Measurements from ENCODE around the gene POLR2F.
"Not testable (repeated sequence)": the region's sequence is repeated elsewhere in the genome, so short reads cannot be mapped to it uniquely, and the experiment has no call there.

Gene POLR2F

DNA sequence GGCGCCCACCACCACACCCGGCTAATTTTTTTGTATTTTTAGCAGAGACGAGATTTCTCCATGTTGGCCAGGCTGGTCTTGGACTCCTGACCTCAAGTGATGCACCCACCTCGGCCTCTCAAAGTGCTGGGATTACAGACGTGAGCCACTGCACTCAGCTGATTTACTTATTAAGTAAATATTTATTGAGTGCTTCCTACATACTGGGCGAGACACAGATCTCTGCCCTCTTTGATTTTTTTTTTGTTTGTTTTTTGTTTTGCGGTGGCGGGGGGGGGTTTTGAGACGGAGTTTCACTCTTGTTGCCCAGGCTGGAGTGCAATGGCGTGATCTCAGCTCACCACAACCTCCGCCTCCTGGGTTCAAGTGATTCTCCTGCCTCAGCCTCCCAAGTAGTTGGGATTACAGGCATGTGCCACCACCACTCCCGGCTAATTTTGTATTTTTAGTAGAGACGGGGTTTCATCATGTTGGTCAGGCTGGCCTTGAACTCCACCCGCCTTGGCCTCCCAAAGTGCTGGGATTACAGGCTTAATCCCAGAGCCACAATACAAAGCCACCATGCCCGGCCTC lies 2.4 kb downstream of the POLR2F start:
- DNase-seq: not testable (repeated sequence)

DNA sequence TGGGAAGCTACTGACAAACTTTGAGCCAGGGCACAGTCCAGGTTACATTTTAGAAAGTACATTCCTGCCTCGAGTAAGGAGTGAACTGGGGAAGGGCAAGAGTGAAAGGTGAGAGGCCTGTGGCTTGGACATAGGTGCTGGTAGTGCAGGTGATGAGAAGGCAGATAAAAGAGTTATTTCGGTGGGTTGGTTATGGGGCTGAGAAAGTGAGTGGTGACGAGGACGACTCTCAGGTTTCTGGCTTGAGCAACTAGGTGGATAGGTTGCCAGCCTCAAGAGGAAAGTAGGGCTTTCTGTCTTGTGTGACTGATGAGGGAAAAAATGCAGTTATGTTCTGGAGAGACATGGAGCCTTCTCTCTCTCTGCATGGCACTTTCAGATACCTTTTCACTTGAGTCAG lies 3.7 kb downstream of the POLR2F start:
- no peak for DNase-seq

- no peak for DNase-seq
Observed at GRCh38 chr22:37959231-37959825, 5.8 kb downstream of the POLR2F start.

GRCh38 chr22:37961062-37961461 lies 7.6 kb downstream of the POLR2F start:
- no peak for DNase-seq

DNA sequence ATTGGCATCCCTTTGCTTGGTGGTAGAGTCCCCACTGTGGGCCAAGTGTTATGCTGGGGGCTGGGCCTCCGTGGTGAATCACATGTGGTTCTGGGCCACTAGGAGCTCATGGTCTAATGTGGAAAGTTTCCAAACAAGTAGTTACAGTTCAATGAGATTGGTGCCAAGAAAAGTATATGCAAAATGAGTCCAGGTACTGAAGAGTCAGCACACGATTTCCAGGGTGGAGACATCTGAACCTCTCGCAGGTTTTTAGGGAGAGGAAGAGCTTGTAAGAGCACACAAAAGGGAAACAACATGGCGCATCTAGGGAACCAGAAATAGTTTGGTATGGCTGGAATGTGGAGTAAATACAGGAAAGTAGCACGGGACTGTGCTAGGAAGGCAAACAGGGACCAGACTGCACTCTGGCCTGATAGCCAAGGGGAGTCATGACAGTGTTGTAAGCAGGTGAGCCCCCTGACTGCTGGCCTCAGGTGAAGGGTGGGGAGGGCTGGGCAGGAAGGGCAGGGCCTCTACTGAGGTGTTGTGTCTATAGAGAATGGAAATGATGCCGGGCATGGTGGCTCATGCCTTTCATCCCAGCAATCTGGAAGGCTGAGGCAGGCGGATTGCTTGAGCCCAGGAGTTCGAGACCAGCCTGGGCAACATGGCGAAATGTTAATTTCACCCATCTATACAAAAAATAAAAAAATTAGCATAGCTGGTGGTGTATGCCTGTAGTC lies 12.6 kb downstream of the POLR2F start:
- no peak for DNase-seq

DNA sequence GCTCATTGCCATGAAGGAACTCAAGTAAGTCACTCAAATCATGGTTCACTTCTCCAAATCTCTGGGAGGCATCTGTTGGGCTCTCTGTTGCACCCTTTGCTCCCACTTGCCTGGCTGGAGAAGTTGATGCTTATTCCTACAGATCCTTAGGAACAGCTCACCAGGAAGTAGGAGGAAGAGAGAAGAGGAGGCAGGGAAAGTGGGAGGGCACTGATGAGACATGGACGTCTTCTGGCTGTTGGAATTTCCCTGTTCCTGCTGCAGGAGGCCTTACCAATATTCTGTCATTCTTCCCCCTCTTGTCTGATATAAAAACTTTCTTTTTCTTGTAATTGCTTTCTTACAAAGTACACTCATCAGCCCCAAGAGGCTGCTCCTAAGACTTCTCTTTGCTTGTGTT lies 13.6 kb downstream of the POLR2F start:
- no peak for DNase-seq

- no peak for DNase-seq
Observed at GRCh38 chr22:37967637-37968451, 14.3 kb downstream of the POLR2F start.

- no peak for DNase-seq
Observed at GRCh38 chr22:37968452-37969251, 15.2 kb downstream of the POLR2F start.

DNA sequence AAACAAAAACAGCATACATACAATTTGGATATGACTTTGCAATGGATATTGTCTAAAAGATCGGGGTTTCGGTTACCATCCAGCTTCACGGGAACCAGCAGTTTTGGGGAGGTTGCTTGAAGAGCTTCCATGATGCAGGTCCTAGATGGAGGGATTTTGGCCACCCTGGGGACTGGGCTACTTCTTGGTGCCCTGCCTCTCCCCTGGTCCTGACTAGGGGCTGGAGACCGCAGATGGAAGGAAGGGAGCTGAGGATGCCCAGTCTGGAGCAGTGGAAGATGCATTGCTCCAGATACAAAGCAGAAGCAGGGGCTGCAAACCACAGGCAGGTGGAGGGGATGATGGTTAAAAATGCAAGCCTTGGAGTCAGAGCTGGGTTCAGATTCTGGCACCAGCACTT lies 17.4 kb downstream of the POLR2F start:
- DNase-seq: no peak

GRCh38 chr22:37971475-37972434 lies 18.3 kb downstream of the POLR2F start:
- DNase-seq: no peak

DNA sequence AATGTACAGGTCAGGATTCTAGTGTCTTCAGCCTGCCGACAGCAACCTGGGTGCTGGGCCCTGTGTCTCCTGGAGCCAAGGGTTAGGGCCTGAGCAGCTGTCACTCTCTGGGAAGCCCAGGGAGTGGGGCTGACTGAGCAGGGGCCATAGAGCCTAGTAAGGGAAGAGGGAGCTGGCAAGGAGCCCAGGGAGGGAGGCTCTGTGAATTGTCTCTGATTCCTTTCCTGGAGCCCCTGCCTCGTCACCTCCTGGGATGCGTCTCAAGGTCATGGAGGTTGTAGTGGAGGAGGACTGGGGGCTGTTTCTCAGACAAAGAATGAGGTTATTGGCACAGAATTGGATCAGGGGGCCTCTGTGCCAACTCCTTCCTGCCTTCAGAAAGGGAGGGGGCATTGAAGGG lies 19.0 kb downstream of the POLR2F start:
- no peak for DNase-seq

- DNase-seq: no peak
Observed at GRCh38 chr22:37973271-37974170, 20.0 kb downstream of the POLR2F start.

DNA sequence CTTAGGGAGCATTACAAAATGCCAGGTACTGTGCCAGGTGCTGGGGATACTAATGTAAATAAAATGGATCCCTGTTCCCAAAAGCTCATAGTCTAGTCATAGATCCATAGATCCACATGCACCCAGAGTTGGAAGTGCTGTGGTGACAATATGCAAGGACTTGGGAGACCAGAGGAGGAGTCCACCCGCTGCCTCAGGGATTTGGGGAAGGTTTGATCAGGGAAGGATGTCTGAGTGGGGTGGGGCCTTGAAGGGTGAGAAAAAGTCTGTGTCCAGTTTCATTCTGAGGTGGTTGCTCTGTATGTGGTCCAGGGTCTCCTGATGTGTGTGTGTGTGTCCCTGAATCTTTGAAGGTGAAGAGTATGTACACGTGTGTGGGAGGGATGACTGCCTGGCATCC lies 21.7 kb downstream of the POLR2F start:
- no peak for DNase-seq

GRCh38 chr22:37976022-37976421 lies 22.5 kb downstream of the POLR2F start:
- DNase-seq: not testable (repeated sequence)

GRCh38 chr22:37976547-37976946 lies 23.0 kb downstream of the POLR2F start:
- DNase-seq: no peak

DNA sequence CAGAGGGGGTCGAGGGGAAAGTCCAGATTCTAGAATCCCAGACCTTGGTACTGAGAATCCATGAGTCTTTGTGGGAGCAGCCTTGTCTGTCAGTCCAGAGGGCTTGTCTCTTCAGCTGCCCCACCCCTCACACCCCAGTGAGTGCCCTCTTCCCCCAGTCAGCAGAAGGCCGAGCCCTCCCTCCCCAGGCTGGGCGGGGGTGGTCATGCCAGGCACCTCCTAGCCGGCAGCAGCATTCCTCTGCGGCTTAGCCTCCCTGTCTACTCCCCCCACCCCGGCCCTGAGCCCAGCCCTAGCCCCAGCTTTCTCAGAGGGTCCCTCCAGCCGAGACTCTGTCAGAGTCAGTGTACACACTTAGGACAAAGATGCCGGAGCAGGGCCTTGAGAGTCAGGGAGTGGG lies 26.3 kb downstream of the POLR2F start:
- no peak for DNase-seq

GRCh38 chr22:37981282-37982011 lies 27.9 kb downstream of the POLR2F start:
- no peak for DNase-seq

DNA sequence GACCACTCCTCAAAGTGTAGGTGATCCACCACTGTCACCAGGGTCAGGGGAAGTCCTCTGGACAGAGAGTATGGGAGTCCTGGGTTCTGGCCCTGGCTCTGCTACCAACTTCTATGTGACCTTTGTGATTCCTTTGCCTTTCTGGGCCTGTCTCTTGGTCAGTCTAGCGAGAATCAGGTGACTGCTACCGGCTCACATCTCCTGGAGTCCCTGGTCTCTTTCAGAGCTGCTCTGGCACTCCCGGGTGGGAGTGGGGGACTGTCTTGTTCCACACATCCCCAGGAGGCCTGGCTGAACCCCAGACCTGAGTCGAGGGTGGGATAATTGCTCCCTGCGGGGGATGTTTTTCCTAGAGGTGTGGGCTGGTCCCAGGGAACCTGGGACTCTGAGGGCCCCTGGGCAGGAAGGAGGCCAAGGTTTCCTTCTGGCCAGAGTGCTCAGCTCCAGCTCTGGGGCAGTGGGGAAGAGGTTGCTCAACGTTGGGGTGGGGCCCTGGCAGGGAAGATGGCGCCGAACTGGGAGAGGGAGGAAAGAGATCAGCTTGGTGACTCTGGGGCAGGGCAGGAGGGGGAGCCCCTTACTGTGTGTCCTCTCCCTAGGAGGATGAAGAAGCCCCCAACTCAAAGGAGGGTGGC lies 28.8 kb downstream of the POLR2F start:
- DNase-seq: no peak

All from activated T-cell treated with anti-CD3 and anti-CD28 coated beads for 4 hours (primary cell).